Stimulated activated CD4-positive, alpha-beta T cell treated with anti-CD3 and anti-CD28 coated beads, Interleukin-15, amount 100 ng/mL, for 1 hour (primary cell): ENCODE measurements around the gene ITIH1.
A peak's percentile ranks its signal among the peaks of the same experiment; 100 is the strongest.

ENCODE experiments used
- DNase-seq, 2 donors: peaks; one replicate each; pipeline ENCODE4 v3.0.0-alpha.2; 2020; ENCODE audit warnings: low read depth in 1 of 2, low spot score in 1 of 2

The ITIH1 gene

DNA sequence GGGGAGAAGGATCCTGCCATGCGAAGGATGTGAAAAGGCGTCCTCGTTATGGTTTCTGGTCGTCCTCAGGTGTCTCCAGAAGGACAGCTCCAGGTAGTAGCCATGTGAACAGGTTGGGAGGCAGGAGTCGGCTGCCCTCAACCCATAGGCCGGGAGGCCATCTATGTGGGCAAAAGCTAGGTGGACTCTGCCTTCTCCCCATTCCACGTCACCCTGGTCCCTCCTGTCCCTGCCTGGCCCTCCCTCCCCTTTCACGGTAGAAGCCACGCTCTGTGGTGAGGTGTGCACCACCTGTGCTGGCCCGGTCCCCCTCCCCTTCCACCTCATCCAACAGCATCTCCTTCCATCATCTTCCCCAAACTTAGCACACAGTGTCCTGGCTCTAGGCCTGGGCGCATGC, 33.5 kb downstream of the ITIH1 start:
- no peak for DNase-seq

DNA sequence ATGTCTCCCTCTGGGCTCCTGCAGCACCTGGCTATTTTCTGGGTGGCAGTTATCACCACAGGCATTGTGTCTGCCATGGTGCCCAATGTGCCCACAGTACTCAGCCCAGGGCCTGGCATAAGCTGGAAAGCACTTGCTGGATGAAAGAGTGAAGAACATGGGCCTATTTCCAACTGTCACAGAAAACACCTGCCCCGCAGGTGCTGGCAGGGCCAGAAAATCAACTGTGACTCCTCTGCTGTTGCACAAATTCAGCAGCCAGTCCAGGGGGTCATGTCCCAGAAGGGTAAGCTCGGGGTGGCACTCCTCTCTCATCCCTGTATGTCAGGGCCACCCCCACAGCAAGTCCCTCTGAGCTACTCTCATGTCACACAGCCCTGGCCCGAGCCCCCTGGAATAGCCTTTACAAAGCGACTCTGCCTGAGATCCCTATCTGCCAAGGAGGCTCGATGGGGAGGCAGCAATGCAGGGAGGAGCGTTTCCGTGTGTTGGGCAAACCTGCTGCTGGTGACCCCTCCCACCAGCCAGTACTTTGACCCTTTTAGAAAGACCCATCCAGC, 34.1 kb downstream of the ITIH1 start:
- no peak for DNase-seq

DNA sequence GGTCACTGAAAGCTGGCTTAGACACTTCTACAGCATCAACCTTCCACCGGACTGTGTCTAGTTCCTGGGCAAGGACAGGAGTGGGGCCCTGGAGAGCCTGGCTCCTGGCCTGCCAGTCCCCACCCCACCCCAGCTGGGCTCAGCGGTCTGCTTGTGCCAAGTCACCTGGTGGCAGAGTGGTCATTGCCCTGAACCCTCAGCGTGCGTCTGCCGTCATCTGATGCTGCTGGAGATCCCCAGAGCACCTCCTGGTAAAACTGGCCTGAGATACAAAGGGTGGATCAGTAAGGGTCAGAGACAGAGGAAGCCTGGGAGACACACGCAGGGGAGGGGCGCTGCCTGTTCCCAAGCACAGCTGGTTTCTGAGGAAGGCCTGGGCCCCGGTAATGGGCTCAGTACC, 36.4 kb downstream of the ITIH1 start:
- DNase-seq = no peak

DNA sequence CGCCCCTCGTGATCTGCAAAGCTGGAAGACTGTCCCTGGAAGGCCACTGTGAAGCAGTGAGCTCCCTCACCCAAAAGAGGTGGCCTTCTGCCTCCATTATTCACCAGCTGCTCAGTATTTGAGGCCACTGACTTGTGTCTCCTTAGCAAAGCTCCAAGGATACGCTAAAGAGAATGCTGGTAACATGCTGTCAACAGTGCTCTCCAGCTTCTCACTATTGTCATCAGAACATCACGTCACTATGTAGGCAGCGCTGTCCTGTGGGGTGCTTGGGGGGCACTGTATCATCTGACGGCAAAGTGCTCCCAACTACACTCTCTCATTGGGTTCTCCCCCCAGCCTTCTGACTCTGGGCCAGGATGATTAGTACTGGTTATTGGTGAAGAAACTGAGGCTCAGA, 38.8 kb downstream of the ITIH1 start:
- no peak for DNase-seq

DNA sequence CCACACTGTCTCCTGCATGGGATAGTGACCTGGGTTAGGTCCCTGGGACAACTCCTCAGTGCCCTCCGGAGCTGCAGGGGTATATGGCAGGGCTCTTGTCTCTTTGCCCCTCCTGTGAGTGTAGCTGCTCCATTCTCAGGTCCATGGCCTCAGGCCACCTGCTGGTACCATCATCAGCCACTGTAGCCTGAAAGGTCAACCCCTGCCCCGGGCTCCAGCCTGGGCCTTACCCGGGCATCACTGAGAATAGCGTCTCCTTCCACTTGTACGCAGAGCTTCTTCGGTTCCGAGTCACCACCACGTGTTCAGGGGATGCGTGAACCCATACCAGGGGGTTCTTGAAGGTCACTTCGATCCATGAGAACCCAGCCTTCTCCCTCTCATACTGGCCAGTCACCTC, 39.3 kb downstream of the ITIH1 start:
- no peak for DNase-seq

DNA sequence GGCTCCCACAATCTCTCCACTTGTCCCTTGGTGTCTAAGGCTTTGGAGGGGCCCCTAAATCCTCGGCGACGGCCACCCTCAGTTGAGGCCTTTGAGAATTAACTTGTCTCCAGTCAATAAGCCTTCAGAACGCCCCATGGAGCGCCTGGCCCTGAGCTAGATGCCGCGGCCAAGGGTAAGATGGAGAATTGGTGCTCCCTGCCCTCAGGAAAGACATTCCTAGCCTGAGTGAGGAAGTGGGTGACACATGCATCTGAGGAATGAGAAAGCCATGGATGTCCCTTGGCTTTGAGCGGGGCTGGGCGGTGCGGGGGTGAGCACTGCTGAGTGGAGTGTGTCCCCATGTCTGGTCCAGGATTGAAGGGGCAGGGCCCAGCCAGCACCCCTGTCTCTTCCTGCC, 39.8 kb downstream of the ITIH1 start:
- no peak for DNase-seq

DNA sequence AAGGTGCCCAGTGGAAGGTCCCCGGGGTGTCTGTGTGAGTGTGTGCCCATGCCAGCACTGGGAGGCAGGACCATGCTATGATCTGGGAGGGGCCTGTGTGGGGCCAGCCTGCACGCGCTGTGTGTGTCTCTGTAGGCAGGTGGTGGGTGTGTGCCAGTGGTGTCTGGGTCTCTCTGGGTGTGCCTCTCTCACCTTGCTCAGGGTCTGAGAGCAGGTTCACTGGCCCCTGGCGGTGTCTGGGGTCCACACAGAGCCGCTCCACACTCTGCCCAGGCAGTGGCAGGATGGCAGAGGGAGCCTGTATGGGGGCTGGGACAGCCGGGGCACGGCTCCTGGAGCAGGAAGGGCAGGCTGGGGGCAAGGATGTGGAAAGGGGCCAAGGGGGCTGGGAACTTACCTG, 40.5 kb downstream of the ITIH1 start:
- no peak for DNase-seq

DNA sequence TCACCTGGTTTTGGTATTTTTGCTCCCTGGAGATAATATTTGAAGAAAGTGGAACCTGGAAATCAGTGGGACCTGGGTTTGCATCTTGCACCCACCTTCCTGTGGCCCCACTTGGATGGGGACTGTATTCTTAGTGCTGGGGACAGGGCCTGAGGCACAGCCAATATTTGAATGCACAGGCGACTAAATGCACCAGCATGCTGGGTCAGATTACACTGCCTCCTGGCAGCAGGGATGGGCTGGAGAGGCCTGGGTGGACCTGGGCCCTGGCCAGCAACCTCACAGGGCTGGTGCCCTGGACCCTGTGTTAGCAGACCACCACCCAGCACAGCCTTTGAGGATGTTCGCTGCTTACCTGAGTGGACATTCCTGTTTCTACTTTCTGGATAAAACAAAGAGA, 42.5 kb downstream of the ITIH1 start:
- DNase-seq = no peak

DNA sequence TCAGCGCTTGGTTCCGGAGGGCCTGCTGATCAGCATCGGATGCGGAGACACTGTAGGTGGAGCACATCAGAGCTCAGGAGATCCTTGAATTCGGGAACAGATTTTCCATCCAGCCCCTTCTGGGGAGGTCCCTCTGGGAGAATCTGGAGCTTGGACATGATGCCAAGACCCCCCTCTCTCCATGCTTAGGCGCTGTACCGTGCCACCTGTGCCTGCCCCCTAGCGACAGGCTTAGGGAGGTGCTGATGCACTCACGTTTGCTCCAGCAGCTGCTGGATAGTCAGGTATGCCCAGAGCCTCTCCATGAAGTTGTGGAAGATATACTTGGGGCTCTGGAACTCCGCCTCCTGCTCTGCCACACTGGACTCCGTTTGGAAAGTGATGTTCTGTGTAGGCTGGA, 43.3 kb downstream of the ITIH1 start:
- DNase-seq = peak in 1 of 2 donors; percentile 2

DNA sequence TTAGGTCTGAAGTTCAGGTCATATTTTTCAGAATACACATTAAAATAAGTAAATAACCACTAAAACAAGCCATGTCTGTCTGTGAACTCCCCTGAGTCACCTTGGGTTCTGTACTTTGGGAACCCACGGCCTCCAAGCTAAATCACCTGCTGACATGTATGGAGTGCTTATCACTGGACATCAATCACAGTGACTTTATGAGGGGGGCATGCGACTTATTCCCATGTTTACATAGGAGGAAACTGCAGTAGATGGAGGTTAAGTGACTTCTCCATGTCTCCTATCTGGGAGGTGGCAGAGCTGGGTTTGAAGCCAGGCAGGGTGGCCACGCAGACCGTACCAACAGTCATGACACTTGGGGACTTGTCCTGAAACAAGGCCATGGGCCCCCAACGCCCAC, 45.0 kb downstream of the ITIH1 start:
- no peak for DNase-seq

DNA sequence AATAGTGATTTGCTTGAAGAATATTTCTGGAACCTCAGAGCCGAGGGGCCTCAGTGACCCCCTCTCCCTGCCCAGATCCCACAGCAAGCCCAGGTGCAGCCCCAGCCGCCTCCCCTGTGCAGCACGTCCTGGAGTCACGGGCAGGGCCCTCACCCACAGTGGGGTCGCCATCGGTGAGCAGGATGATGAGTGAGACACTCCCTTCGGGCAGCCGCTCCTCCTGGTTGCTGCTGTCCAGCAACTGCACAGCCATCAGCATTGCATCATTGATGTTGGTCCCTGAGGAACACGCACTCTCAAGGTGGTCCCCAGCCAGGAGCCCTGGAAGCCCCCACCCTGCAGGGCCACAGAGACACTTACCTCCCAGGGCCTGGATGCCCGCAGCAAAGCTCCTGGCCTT, 46.6 kb downstream of the ITIH1 start:
- no peak for DNase-seq

DNA sequence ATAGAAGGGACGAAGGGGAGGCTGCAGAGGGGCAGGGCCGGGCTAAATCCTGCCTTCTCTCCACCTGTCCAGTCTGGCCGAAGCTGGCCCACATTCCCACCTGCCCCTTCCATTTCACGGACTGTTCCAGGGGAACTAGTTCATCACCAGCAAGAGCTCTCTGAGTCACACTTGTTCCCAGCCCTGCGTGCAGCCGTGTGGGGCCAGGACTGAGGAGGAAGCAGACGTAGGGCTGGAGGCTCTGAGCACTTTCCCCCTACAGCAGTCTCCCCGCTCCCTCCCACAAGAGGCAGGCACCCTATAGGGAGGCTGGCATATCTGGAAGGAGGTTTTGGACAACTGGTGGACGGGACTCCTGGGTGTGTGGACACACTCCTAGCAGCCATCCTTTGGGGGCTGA, 50.0 kb downstream of the ITIH1 start:
- DNase-seq = no peak

DNA sequence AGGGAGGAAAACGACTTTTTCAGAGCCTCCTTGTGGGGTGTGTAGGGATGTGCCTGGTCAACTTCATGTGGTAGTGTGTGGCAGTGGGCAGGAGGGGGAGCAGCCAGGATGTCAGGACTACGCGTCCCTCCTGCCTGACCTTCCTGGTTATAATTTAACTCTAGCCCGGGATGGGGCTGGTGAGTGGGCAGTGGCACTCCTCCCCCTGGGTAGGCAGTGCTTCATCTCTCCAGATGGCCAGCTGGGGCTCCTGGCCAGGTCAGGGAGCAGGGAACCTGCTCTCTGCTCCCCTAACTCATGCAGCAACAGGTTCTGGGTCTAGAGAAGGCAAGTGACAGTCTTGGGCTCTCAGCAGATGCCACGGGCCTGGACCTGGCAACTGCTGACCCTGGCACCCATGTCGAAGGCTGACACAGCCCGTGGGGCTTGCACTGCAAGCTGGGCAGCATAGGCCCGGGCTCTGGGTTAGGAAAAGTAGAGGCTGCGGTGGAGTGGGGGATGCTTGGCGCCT, 50.5 kb downstream of the ITIH1 start:
- DNase-seq = no peak

DNA sequence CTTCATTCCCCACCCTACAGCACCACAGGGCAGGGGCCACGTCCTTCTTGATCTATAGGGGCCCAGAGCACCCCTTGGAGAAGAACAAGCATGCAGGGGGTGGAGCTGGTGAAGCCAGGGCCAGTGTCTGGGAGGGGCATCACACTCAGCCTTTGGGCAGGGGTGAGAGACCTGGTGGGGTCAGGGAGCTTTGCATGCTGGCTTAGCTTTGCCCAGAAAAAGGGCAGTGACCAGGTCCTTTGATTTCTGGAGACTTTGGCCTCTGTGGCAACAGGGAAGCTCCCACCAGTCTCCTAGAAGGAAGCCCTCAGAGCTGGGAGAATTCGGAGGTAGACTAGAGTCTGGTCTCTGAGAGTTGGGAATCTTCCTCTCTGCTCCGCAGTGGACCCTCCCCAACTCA, 52.1 kb downstream of the ITIH1 start:
- DNase-seq = no peak

DNA sequence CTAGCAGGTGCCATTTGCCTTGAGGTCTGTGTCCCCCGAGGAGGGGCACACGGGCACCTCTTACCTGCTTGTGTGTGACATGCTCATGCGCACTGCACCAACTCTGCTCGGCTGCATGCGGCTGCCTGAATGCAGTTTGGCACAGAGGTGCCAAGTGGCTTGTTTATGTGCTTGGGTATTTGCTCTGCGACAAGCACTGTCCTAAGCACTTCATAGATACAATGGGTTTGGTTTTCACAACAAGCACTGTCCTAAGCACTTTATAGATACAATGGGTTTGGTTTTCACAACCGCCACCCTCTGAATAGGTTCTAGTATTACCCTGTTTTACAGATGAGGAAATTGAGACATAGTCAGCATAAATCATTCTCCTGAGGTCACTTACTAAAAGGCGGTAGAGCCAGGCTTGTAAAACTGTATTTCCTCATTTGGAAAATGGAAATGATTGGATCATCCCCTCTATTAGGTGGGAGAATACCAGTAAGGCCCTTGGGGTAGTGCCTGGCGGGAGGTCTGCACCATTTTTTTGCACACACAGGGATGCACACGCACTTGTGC, 52.6 kb downstream of the ITIH1 start:
- no peak for DNase-seq

DNA sequence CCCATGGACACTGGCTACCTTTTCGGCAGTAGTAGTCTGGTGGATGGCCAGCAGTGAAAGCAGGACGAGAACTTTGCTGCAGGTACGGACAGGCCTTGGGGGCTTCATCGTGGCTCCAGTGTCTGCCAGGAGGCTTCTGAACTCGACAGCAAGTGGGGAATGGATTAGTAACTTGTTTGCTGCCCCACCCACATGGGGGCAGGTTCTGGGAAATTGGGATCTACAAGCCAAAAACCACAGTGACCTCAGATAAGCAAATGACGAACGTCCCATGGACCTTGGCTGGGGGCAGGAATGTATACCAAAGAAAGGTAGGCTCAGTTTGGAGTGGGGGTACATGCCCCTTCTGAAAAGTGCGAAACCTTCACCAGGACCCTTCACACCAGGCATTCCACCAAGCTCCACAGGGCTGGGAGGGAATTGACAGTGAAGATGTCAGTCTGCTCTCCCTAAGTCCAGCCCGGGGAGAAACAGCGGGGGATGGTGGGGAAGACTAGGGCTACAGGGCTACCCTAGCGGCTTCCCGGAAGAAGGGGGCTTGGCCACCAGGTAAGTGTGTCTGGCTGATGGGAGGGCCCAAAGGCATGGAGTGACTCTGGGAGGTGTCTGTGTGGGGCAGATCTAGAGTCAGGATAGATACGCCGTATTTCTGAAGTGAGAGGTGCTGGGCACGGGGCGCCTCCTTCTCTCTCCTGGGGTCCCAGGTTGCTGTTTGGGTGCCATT, 53.3 kb downstream of the ITIH1 start, which contains the start of gene ITIH4:
TSS of gene ITIH4 (minus strand) at position 138 of the 724 bp plus-strand sequence. CDS start at position 108, 30 bp downstream.
- no peak for DNase-seq

DNA sequence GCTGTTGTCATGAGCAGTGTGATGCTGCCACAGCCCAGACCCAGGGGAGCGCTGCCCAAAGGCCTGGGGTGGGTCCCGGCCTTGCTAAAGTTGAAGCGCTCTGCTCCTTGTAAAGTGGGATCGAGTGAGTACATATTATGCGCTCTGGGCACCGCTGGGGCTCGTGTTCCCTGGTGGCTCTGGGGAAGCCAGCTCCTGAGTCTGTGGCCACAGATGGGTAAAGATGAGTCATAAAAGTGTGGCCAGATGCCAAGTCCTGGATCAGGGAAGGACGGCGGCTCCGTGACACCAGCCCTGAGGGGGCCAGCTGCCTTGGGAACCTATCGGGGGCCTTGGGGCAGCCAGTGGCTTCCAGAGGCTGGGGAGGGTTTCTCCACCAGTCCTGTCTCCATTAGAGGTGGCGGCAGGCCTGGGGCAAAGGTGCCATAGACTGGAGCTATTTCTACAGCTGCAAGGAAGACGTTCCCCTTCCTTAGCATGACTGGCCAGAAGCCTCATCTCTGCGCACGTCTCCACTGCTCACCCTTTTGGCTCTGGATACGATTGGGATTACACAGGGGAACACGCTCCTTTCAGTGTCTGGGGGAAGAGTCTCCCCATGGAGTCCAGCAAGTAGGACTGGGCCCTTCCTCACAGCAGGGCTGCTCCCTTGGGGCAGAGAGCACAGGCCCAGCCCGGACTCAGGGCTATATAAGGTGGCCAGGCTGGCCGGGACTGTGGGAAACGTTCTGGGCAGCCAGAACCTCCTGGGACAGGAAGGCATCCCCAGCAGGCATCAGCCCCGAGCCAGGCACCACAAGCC, 54.3 kb downstream of the ITIH1 start:
- DNase-seq = no peak

DNA sequence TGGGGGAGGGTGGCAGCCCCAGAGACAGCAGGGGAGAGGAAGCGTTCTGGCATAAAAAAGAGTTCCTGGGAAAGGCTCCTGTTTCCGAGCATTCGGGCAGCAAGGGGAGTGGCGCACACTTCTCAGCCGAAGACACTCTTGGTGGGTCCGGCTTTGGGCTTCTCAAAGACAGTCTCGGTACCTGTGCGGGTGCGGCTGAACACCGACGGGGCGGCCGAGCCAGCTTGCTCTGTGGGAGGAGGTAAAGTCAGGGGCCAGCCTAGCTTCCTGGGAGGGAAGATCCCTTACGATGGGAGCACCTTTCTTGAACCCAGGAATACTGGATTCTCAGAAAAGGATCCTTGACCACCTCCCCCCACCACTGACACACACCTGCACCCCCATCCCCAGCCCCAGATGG, 55.8 kb downstream of the ITIH1 start:
- no peak for DNase-seq

DNA sequence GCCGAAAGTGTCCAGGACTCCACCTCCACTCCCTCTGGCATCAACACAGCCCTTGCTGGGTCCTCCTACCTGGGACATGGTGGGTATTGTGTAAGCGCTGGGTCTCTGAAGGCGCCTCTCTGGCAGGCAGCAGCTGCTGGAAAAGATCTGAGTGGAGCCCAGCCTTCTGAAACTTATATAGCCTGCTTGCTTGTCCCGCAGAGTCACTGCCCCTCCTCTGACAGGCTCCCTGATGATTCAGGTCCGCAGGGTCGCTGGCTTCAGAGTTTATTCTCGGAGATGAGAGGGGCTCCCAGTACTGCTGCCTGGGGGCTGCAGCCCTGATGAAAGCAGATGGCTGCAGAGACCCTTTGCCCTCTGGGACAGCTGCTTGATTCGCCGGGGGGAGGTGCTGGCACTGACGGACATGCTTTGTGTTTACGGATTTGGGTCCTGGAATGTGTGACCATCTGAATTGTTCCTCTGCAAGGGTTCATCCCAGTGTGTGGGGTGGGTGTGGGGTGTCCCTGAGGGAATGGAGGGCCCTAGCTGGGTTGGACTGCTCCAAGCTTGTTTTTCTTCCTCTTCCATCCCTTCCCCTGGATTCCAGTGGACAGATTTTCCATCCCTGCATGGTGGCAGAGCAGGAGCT, 57.6 kb downstream of the ITIH1 start, which contains the start of gene MUSTN1:
TSS of gene MUSTN1 (minus strand) at position 149 of the 631 bp plus-strand sequence. CDS start at position 78, 71 bp downstream.
- DNase-seq = no peak

DNA sequence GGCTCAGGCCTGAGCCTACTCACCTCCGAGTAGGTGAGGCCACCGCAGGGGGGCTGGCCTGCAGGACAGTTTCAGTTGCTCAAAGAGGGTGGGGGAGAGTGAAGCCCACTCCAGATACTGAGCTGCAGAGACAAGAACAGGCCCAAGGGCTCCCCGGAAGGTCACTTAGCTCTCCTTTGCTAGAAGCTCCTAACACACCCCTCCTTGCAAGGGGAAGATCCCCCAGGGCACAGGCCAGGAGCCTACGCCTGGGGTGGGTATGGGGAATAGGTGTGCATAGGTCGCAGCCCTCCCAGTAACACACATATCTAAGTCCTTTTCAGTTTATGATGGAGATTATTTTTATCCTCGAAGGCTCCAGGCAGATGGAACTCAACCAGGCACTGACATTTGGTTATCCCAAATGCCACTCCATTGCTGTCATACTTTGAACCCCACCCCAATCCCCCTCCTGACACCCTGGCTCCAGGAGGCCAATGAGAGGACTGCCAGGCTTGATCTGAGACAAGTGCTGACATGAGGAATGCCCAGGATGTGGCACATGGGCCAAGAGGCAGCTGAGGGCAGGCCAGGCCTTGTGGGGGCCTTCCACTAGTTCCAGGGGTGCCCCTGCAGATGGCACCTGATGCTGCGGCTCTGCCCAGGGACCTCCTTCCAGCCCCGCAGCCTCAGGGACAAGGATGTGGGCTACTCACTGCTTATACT, 58.5 kb downstream of the ITIH1 start:
- no peak for DNase-seq

DNA sequence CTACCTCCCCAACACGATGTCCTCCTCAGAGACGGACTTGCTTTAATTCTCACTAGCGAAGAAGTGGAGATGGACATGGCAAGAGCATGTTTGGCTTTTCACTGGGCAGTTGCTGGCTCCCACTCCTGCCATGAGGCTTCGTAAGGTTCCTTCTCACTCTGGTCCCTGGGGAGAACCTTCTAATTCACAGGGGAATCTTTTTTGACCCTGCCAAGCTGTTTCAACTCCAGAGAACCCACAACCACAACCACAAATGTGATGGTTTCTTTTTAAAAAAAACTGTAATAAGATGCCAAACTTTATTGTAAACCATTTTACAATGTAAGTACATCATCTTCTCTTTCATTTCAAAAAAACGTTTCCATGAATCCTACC, 59.1 kb downstream of the ITIH1 start:
- no peak for DNase-seq
